SJSA1 (cell line): Measurements from ENCODE around the gene SLC9A9. TPM values are rescaled to one million over a fixed set of nuclear protein-coding genes. Genes with fewer than 3 reads are reported as not detected.

ENCODE experiments used
- DNase-seq, 2 experiments: peaks; one replicate each; pipeline ENCODE4 v3.0.0-alpha.2; 2015 to 2020; ENCODE audit warnings: low spot score in 2 of 2, low read depth in 1 of 2
- H3K27ac ChIP-seq: fragments of 250-450 bp; sonication (Bioruptor Pico); 2 replicates; pipeline ENCODE4 v1.5.1; 2020; ENCODE audit warnings: mild to moderate bottlenecking, moderate library complexity
- H3K27me3 ChIP-seq: fragments of 250-450 bp; sonication (Bioruptor Pico); replicated peaks from 2 replicates; pipeline ENCODE4 v1.5.1; 2020; ENCODE audit warnings: mild to moderate bottlenecking, moderate library complexity
- H3K36me3 ChIP-seq: fragments of 250-450 bp; sonication (Bioruptor Pico); 2 replicates; pipeline ENCODE4 v1.5.1; 2020; ENCODE audit warnings: mild to moderate bottlenecking
- H3K4me1 ChIP-seq: fragments of 250-450 bp; sonication (Bioruptor Pico); replicated peaks from 2 replicates; pipeline ENCODE4 v1.6.1; 2021; ENCODE audit warnings: mild to moderate bottlenecking
- H3K4me3 ChIP-seq: fragments of 250-450 bp; sonication (Bioruptor Pico); 2 replicates; pipeline ENCODE4 v1.5.1; 2020; ENCODE audit warnings: mild to moderate bottlenecking
- H3K9me3 ChIP-seq: fragments of 250-450 bp; sonication (Bioruptor Pico); replicated peaks from 2 replicates; pipeline ENCODE4 v1.5.1; 2020; ENCODE audit warnings: mild to moderate bottlenecking
- total RNA-seq: library from RNA; depleted of rRNA; stranded (reverse); fragments of >200 nt; shearing (Covaris generic); gene quantifications from 2 replicates; pipeline ENCODE4 v1.2.3, GENCODE V29; 2014

The SLC9A9 gene
- total RNA-seq, 1 experiment from 2014 or later = 0.05 TPM

DNA sequence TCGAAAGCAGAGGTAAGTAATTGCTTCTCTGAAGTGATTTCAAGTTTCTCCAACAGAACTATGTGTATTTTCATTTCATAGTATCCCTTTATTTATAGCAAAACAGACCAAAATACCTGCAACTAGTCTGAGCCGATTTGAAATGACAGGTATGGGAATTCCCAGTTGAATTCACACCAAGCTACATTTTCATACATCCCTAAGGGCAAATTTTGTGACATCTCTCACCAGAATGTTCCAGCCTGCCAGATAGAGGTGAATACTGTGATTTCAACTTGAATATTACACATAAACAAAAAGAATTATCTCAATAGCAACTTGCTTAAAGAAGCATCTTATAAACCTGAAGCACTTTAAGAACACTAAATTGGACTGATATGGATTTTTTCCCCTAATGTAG, 235.7 kb downstream of the SLC9A9 start:
- Histone ChIP-seq H3K27ac (no peak overlapping the region), H3K9me3 (no peaks in the 10 kb centered on the region)
- no peak for DNase-seq

DNA sequence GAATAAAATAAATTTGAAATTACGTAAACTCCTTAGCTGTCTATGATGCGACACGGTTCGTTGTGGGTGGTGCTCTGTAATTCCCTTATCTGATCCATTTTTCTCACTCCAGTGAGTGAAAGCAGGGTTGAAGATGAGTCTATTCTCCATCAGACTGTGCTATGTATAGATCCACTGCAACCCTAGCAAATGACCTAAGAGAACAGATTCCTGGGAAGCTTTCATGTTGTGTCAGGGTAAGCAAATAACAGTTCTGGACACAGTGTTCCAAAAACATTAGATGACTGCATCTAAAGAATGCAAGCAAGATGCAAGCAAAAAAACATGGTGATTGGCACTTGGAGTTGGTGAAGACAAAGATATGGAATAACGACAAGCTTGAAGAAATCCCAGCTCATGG, 239.3 kb downstream of the SLC9A9 start:
- Histone ChIP-seq H3K36me3 (no peaks in the 10 kb centered on the region), H3K4me3 (no peak overlapping the region), H3K9me3 (no peaks in the 10 kb centered on the region), H3K27ac (no peak overlapping the region), H3K27me3 (no peaks in the 10 kb centered on the region), H3K4me1 (no peaks in the 10 kb centered on the region)
- DNase-seq = no peak

More for the DNA sequence above, 235.7 kb downstream of the SLC9A9 start:
- Histone ChIP-seq H3K4me1 (no peaks in the 10 kb centered on the region), H3K4me3 (no peak overlapping the region), H3K36me3 (no peaks in the 10 kb centered on the region), H3K27me3 (no peaks in the 10 kb centered on the region)

DNA sequence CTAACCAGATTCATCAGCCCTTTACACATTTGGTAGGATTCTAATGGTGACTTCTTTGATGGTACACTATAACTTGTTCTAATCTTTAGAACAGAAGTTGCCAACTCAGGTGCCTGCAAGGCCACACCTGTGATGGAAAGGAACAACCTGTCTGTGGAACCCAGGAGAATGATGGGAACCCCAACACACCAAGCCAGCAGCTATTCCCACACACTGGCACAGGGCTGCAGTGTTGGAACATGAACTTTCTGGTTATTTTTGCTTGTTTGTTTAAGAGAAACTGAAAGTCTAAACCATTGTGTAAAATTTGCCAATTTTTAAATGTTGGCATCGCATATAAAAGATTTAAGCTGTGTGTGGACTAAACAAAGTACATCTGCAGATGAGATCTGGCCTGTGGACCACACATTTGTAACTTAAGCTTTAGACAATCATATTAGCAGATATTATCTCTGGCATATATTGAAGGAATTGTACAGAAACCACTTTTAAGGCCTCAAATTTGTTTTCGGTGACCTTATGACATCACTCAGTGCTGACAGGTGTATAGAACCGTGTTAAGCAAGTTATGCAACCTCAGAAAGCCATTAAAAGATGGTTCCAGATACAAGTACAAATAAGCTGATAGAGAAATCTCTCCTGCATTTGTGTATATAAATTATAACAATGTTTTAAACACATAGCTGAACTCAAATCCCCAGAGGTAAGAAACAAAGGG, 242.9 kb downstream of the SLC9A9 start:
- no peak for DNase-seq
- Histone ChIP-seq H3K4me3 (no peak overlapping the region), H3K9me3 (no peaks in the 10 kb centered on the region), H3K36me3 (no peaks in the 10 kb centered on the region), H3K27ac (no peak overlapping the region), H3K27me3 (no peaks in the 10 kb centered on the region), H3K4me1 (no peaks in the 10 kb centered on the region)

DNA sequence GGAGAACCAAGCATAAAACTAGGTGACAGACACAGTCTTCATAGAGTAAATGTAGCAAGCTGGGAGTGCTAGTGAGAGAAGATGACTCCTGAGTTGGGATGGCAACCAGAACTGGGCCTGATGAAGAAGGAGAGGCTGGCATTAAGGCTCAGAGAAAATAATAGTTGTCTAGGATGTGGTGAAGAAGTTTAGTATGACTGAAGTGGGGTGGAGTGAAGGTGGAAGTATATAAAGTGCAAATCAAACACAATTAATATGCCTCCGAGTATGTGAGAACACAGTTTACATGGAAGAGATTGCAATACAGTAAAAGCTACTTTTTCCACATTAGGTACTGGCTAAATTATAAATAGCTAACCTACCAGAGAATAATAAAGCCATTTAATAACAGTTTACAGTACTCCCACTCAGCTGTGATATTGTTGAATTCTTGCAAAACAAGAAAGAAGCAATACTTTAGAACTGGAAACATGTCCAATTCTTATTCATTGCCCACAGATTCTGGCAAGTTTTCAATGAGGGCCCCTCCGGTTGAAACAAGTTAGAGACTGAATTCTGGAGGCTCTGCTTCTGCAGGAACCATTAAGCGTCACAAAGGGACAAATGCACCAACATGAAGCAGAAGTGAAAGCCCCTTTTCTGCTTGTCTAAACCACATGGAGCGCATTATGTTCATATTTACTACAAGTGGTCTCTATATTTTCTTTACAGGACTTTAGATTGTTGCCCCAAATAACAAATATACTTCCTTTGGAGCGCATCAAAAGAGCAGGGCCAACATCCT, 243.7 kb downstream of the SLC9A9 start:
- H3K4me1 ChIP-seq = no peaks in the 10 kb centered on the region
- no peaks in the 10 kb centered on the region for H3K36me3 ChIP-seq
- no peak overlapping the region for H3K4me3 ChIP-seq
- H3K27me3 ChIP-seq = no peaks in the 10 kb centered on the region
- DNase-seq = no peak
- H3K27ac ChIP-seq = no peak overlapping the region
- no peaks in the 10 kb centered on the region for H3K9me3 ChIP-seq

DNA sequence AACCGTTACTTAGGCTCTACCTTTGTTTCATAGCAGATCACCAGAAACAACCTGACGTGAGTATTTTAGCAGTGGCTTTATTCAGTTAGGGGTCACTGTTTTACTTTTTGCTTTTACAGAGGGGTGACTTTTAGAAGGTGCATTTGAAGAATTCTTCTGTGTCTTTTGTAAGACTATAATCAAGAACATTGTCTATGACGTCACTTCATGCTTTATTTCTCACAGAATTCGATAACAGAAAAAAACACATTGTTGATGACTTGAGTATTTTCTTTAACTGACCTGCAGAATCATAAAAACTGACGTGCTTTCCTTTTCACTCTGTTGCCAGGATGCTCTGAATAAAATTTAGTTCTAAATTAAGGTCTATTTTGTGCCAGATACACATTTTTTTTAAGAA, 244.5 kb downstream of the SLC9A9 start:
- Histone ChIP-seq H3K4me1 (no peaks in the 10 kb centered on the region), H3K9me3 (no peaks in the 10 kb centered on the region), H3K27me3 (no peaks in the 10 kb centered on the region), H3K27ac (no peak overlapping the region), H3K4me3 (no peak overlapping the region), H3K36me3 (no peaks in the 10 kb centered on the region)
- no peak for DNase-seq

DNA sequence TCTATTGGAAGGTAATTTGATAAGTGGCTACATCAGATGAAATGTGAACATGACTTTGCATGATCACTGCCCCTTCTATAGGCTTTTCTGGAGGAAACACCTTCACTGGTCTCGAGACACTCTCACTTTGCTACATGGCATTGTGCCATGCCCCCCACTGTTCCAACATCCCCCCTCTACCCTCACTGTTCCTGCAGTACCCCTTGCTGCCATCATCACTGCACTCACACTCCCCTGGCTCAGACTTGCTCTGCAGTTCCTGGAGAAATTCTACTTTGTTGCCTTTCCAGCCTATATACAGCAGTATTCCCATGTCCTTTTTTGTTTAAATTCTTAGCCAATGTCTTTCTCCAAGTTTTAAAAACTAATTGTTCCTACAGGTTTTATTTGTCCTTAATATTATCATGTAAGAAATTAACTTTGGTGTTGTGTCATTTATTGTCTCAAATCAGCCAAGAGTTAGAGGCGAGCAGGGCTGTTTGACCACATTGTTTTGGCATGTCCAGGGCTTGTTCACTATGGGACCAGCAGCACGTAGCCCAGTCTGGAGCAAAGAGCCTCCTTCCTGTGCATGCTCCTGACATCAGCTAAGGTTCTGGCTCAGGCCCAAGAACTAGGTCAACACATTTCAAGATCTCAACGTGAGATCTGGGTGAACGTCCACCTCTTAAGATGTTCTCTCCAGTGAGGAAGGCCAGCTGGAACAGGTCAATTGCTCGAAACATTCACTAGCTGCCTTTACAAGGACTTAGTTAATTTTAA, 246.4 kb downstream of the SLC9A9 start:
- no peak for DNase-seq
- no peaks in the 10 kb centered on the region for H3K4me1 ChIP-seq

DNA sequence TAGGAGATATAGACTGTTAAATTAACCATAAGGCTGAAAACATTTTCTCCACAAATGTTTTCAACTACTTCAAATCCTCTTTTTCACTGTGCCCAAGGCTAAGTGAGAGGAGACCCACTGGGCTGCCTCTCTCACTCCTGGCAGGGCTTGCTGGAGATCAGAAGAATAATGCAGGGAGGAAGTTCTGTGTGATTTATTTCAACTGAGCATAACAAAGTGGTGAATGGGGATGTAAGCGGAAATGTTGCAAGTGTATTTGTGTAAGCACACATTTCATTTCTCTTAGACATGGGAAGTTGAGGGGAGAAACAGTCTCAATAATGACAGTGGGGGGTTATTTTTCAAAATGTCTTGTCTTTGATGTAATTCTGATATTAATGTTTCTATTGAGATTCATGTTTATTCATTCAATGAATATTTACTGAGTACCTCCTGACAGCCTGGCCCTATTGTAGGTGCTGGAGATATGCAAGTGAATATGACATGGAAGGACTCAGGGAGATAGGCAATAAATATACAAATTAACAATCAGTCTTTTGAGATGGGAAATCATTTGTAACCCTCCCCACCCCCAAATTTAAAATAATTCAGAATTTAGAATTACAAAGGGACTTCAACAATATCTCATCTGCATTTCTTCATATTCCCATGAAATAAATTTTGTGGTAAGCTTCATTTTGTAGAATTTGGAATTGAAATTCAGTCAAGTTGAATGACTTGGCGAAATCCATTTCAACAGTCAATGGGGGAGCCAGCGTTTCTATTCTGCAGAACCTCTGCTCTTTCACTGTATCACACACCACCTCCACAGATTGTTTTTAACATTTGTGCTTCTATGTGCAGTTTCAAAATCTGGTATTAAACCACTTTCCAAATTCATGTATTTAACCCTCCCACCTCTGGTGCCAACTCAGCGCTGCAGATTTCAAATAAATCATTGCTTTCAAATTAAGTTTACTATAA, 247.2 kb downstream of the SLC9A9 start:
- Histone ChIP-seq H3K27ac (no peak overlapping the region), H3K27me3 (no peaks in the 10 kb centered on the region), H3K4me1 (no peaks in the 10 kb centered on the region), H3K9me3 (no peaks in the 10 kb centered on the region), H3K36me3 (no peaks in the 10 kb centered on the region), H3K4me3 (no peak overlapping the region)
- no peak for DNase-seq

More for the DNA sequence above, 246.4 kb downstream of the SLC9A9 start:
- Histone ChIP-seq H3K9me3 (no peaks in the 10 kb centered on the region), H3K27me3 (no peaks in the 10 kb centered on the region), H3K36me3 (no peaks in the 10 kb centered on the region), H3K27ac (no peak overlapping the region), H3K4me3 (no peak overlapping the region)

DNA sequence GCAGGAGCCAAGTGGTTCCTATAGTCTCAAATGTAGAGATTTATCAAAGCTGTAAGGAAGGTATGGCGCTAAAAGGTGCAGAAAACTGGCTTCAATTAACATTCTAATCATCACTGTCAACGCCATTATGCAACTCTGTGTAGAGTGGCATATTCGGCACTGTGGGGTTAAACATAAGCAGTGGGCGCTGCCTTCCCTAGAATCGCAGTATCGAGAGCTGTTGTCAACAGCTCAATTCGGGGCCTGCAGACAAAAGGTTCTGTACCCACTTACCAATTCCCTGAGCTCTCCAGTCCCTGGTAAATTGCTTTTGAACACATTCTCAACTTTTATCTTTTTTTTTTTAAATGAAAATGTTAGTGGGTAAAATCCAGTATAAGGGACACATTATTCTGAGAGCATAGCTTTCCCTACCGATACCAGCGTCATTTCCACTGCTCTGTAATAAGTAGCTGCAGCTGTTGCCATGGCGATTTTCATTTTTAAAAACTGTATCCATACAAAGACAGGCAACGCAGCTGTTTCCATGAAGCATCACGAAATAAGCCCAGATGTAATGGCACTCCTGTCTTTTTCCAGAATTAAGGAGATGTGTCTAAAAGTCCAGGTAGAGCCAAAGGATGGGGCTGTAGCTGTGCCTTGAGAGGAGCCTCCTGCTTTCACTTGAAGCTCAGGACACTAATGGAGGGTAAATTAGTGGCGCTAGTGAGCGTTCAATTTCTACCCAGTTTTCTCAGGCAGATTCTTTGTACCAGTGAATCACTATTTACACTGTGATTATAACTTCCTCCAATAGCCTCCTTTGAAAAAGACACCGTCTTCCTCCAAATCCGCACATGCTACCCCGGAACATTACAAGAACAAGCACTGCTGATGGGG, 250.3 kb downstream of the SLC9A9 start:
- Histone ChIP-seq H3K27me3 (no peaks in the 10 kb centered on the region), H3K4me1 (no peaks in the 10 kb centered on the region), H3K4me3 (no peak overlapping the region), H3K36me3 (no peaks in the 10 kb centered on the region), H3K27ac (no peak overlapping the region), H3K9me3 (no peaks in the 10 kb centered on the region)
- DNase-seq = no peak

DNA sequence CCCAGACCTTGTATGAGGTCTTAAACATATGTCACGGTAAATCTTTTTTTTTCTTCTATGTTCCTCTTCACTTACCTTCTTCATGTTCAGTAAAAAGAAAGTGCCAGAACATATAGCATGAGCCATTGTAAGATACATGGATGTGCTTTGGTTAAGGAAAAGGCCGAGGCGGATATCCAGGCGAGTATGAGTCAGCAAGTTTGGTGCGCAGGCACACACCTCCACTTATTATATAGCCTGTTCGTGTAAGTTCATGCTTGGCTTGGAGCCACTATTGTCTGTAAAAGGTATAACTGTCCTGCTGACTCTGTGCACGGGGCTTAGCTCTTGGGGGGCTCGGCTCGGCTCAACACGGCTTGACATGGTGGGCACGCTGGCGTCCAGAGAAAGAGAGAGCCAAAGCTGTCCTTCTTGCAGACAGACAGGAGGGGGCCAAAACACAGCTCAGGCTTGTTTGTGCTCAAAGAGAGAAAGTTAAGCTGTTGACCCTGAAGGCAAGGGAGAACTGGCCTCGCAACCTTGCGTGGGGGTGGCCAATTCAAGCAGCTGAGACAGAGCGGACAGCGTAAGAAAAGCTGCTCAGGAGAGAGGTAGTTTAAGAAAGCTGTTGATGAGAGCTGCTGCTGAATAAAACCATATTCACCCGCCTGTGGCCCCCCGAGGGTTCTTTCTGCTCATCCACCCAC, 251.2 kb downstream of the SLC9A9 start:
- no peak overlapping the region for H3K4me3 ChIP-seq
- no peaks in the 10 kb centered on the region for H3K9me3 ChIP-seq
- no peaks in the 10 kb centered on the region for H3K4me1 ChIP-seq
- no peaks in the 10 kb centered on the region for H3K27me3 ChIP-seq
- H3K27ac ChIP-seq = no peak overlapping the region
- DNase-seq = no peak
- H3K36me3 ChIP-seq = no peaks in the 10 kb centered on the region

DNA sequence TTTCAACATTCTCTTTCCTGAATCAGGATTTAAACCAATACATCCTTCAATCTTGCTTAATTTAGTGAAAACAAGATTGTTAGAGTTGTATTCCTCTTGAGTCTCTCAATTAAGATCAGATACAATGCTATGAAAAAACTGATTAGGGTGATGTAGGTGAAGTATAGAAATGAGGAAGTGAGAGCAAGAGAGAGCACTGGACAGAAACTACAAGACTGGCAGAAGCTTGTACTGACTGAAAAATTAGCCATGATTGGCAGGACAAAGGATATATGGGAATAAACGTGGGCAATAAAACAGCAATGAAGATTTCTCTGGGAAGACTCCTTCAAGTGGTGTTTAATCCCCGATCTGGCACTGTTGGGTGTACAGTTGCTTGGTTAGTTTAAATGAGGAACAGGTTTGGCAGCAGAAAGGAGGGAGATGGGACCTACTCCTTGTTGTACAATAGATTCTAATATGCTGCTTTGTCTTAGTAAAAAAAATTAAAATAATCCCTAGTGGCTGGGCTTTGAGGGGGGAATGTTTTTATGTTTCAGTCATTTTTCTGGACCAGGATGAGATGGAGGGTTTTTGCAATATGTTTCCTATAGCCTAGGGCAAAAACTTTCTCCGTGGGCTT, 252.7 kb downstream of the SLC9A9 start:
- DNase-seq = no peak
- no peaks in the 10 kb centered on the region for H3K36me3 ChIP-seq
- H3K27me3 ChIP-seq = no peaks in the 10 kb centered on the region
- no peaks in the 10 kb centered on the region for H3K9me3 ChIP-seq
- no peaks in the 10 kb centered on the region for H3K4me1 ChIP-seq
- H3K4me3 ChIP-seq = no peak overlapping the region
- H3K27ac ChIP-seq = no peak overlapping the region

DNA sequence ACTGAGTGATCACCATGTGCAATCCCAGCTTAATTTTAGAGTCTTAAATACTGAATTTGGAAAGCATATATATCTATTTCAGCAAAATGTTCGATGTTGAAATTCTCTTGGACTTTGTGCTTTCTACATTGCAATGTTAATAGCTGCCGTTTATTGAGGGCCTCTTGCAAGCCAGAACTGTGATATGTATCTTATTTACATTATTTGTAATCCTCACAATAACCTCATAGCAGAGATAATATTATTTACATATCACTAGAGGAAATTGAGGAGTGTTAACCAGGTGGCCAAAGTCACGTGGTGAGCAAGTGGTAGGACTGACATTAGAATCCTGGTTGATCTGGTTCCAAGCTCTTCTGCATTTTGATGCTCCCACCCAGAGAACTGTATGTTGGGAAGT, 254.1 kb downstream of the SLC9A9 start:
- DNase-seq = no peak
- Histone ChIP-seq H3K27me3 (no peaks in the 10 kb centered on the region), H3K4me3 (no peak overlapping the region), H3K9me3 (no peaks in the 10 kb centered on the region), H3K4me1 (no peaks in the 10 kb centered on the region), H3K36me3 (no peaks in the 10 kb centered on the region), H3K27ac (no peak overlapping the region)

DNA sequence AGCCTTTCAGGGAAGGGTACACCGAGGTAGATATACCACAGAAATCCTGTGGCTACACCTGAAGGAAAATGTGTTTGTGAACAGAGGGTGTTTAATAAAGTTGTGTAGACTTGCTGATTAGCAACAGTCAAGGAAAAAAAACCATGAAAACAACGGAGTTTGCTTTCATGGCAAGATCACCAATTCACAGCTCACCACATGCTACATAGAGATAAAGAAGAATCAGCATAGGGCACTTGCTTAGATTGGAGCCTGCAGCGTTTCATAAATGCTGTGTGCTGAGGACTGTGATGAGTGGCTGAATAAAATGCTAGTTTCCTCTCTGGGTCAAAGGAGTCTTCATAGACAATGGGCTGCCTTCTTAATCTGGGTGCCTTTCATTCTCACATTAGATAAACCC, 257.6 kb downstream of the SLC9A9 start:
- Histone ChIP-seq H3K27ac (no peak overlapping the region), H3K27me3 (no peaks in the 10 kb centered on the region), H3K4me3 (no peak overlapping the region), H3K36me3 (no peaks in the 10 kb centered on the region), H3K9me3 (no peaks in the 10 kb centered on the region), H3K4me1 (no peaks in the 10 kb centered on the region)
- DNase-seq = no peak
